Astrocyte of the cerebellum (primary cell): ENCODE data around the gene APLP2.

Experiments used
- DNase-seq: peaks from one replicate; pipeline ENCODE4 v3.0.0-alpha.2; 2011; ENCODE audit warnings: low read depth
- H3K4me3 ChIP-seq: 2 replicates; pipeline ENCODE4 v1.5.1; 2011; ENCODE audit warnings: mild to moderate bottlenecking, low read depth, low read length, moderate library complexity
- CTCF ChIP-seq: IDR thresholded peaks from 2 replicates; pipeline ENCODE4 v1.5.1; 2012; ENCODE audit warnings: low read length, low read depth, moderate library complexity, mild to moderate bottlenecking; ENCODE audit errors: missing control alignments
- in situ Hi-C: cut with HindIII; loops from 2 replicates; pipeline ENCODE4 v1.10.0; 2017; ENCODE audit warnings: low sequenced_read_pairs

APLP2 gene

GRCh38 chr11:130037881-130038585 is 31.7 kb upstream of the APLP2 start:
- no peak for DNase-seq
- in situ Hi-C loops: no loop called here
- no peak for TF ChIP-seq CTCF
- H3K4me3 ChIP-seq: no peak overlapping the region

GRCh38 chr11:130040281-130040940 is 29.3 kb upstream of the APLP2 start:
- H3K4me3 ChIP-seq: no peak overlapping the region
- in situ Hi-C loops: no loop called here
- no peak for TF ChIP-seq CTCF
- no peak for DNase-seq

- TF ChIP-seq CTCF: no peak
- peak; percentile 60 for DNase-seq
- H3K4me3 ChIP-seq: no peak overlapping the region
- in situ Hi-C loops: no loop called here
Measured at GRCh38 chr11:130042093-130042591, 27.6 kb upstream of the APLP2 start.

- no peak for DNase-seq
- in situ Hi-C loops: no loop called here
- H3K4me3 ChIP-seq: no peak overlapping the region
- no peak for TF ChIP-seq CTCF
Measured at GRCh38 chr11:130043575-130043974, 26.1 kb upstream of the APLP2 start.

- no peak overlapping the region for H3K4me3 ChIP-seq
- TF ChIP-seq CTCF: no peak
- no peak for DNase-seq
- in situ Hi-C loops: no loop called here
Measured at GRCh38 chr11:130047141-130047540, 22.6 kb upstream of the APLP2 start.

GRCh38 chr11:130049328-130049771 is 20.3 kb upstream of the APLP2 start:
- DNase-seq: no peak

More at GRCh38 chr11:130049328-130049771, 20.3 kb upstream of the APLP2 start:
- in situ Hi-C loops: no loop called here
- no peak overlapping the region for H3K4me3 ChIP-seq
- no peak for TF ChIP-seq CTCF
